NCI-H1436 treated with DMSO at 0.1 percent for 48 hours (cell line): Measurements from ENCODE around the gene ITSN1.
"Not testable (repeated sequence)": the region's sequence is repeated elsewhere in the genome, so short reads cannot be mapped to it uniquely, and the experiment has no call there.

Source experiments
- DNase-seq: peaks from one replicate; lab custom pipeline; 2025; lab: John Stamatoyannopoulos, UW

ITSN1 gene

GRCh38 chr21:33774551-33774950 lies 132.2 kb downstream of the ITSN1 start:
- no peak for DNase-seq

GRCh38 chr21:33775100-33775828 lies 133.0 kb downstream of the ITSN1 start:
- no peak for DNase-seq

GRCh38 chr21:33780631-33781030 lies 138.3 kb downstream of the ITSN1 start:
- no peak for DNase-seq

GRCh38 chr21:33781121-33781520 lies 138.8 kb downstream of the ITSN1 start:
- DNase-seq, result no peak

GRCh38 chr21:33783187-33783979 lies 141.1 kb downstream of the ITSN1 start:
- no peak for DNase-seq

GRCh38 chr21:33787431-33787830 lies 145.1 kb downstream of the ITSN1 start:
- DNase-seq, result no peak

GRCh38 chr21:33788438-33788837 lies 146.1 kb downstream of the ITSN1 start:
- not testable (repeated sequence) for DNase-seq

GRCh38 chr21:33789697-33790096 lies 147.4 kb downstream of the ITSN1 start:
- DNase-seq, result no peak

- no peak for DNase-seq
Measured at GRCh38 chr21:33791073-33791472, 148.8 kb downstream of the ITSN1 start.

- no peak for DNase-seq
Measured at GRCh38 chr21:33794596-33794995, 152.3 kb downstream of the ITSN1 start.

- DNase-seq, result no peak
Measured at GRCh38 chr21:33797565-33797964, 155.3 kb downstream of the ITSN1 start.

- no peak for DNase-seq
Measured at GRCh38 chr21:33799378-33800090, 157.2 kb downstream of the ITSN1 start.

GRCh38 chr21:33800753-33801423 lies 158.6 kb downstream of the ITSN1 start:
- DNase-seq, result no peak

- DNase-seq, result peak; percentile 62
Measured at GRCh38 chr21:33801424-33802405, 159.4 kb downstream of the ITSN1 start.

GRCh38 chr21:33802481-33802880 lies 160.2 kb downstream of the ITSN1 start:
- no peak for DNase-seq

- no peak for DNase-seq
Measured at GRCh38 chr21:33808715-33809367, 166.5 kb downstream of the ITSN1 start.

- DNase-seq, result no peak
Measured at GRCh38 chr21:33810766-33811165, 168.5 kb downstream of the ITSN1 start.

- DNase-seq, result no peak
Measured at GRCh38 chr21:33811167-33812010, 169.1 kb downstream of the ITSN1 start.

GRCh38 chr21:33813832-33814365 lies 171.6 kb downstream of the ITSN1 start:
- no peak for DNase-seq
